ENCODE data around the gene TRIM46.

DNA sequence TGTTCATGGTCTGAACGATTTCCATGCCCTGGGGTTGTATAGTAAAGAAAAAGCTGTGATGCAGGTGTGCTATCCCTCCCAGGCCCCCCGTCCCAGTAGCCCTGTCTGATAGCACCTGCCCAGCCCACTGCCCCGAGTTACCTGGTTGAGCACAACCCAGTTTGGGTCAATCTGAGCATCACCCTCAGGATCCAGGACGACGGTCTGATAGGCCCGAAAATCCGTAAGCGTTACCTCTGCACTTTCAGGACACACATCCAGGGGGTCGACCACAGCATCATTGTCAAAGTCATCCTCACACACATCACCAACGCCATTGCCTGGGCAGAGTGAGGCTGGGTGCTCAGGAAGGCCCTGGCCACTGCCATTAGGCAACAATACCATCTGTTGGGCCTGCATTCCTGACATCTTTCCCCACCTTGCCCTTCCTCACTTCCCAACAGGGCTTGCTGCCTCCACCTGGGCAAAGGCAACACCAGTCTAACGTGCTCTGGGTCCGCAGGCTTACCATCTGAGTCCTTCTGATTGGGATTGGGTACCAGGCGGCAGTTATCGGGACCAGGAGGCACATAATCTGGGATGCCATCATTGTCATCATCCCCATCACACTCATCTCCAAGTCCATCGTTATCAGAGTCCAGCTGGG lies 24.4 kb downstream of the TRIM46 start:
- TF ChIP-seq, protein P1, sequence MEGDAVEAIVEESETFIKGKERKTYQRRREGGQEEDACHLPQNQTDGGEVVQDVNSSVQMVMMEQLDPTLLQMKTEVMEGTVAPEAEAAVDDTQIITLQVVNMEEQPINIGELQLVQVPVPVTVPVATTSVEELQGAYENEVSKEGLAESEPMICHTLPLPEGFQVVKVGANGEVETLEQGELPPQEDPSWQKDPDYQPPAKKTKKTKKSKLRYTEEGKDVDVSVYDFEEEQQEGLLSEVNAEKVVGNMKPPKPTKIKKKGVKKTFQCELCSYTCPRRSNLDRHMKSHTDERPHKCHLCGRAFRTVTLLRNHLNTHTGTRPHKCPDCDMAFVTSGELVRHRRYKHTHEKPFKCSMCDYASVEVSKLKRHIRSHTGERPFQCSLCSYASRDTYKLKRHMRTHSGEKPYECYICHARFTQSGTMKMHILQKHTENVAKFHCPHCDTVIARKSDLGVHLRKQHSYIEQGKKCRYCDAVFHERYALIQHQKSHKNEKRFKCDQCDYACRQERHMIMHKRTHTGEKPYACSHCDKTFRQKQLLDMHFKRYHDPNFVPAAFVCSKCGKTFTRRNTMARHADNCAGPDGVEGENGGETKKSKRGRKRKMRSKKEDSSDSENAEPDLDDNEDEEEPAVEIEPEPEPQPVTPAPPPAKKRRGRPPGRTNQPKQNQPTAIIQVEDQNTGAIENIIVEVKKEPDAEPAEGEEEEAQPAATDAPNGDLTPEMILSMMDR (IDR thresholded peaks at IDR 0.05 in 8 of 11, conservative IDR thresholded peaks at IDR 0.05 in 3 of 11) = no peak
- TF ChIP-seq POLR2AphosphoS5 (IDR thresholded peaks at IDR 0.05) = no peak
